Measurements from ENCODE around the gene ZNF407. TPM values are rescaled to one million over a fixed set of nuclear protein-coding genes. Genes with fewer than 3 reads are reported as not detected.

The ZNF407 gene
- polyA plus RNA-seq, 1 experiment: 5.8 TPM

DNA sequence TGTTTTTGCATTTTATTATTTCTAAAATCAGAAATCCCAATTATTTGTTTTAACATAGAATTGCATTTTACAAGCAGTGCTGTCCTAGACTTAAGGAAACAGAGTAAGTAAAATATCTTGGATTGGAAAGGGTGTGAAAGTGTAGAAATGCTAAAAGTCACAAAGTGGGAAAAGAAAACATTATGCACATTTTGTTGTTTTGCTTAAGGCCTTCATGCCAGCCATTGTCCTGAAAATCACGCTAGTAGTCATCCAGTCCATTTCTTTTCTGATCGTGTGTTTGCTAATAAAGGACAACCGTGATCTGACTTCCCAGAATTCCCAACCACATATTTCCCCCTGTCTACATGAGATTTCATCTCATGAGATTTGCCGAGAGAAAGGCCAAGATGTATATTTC is 412.2 kb downstream of the ZNF407 start:
- POLR2A ChIA-PET: no interaction called here

GRCh38 chr18:75010278-75010677 is 412.6 kb downstream of the ZNF407 start:
- no peak for DNase-seq (ENCODE audit: low read depth, low spot score)
- Histone ChIP-seq H3K27me3 (ENCODE audit: control insufficient read depth, insufficient read depth, low read length) (no peaks in the 10 kb centered on the region), H3K27ac (ENCODE audit: low read depth, low read length) (no peak overlapping the region), H3K9me3 (ENCODE audit: control insufficient read depth, insufficient read depth, low read length) (no peaks in the 10 kb centered on the region), H3K4me3 (ENCODE audit: low read depth, low read length) (no peak overlapping the region)
- POLR2A ChIA-PET: no interaction called here
- CTCF ChIA-PET: no interaction called here
- TF ChIP-seq CTCF (IDR thresholded peaks at IDR 0.05; ENCODE audit: low read depth, low read length): no peak

More for the DNA sequence above, 412.2 kb downstream of the ZNF407 start:
- Histone ChIP-seq H3K27me3 (ENCODE audit: control insufficient read depth, insufficient read depth, low read length) (no peaks in the 10 kb centered on the region), H3K27ac (ENCODE audit: low read depth, low read length) (no peak overlapping the region), H3K9me3 (ENCODE audit: control insufficient read depth, insufficient read depth, low read length) (no peaks in the 10 kb centered on the region), H3K4me3 (ENCODE audit: low read depth, low read length) (no peak overlapping the region)
- DNase-seq (ENCODE audit: low read depth, low spot score): no peak
- CTCF ChIA-PET: no interaction called here
- TF ChIP-seq CTCF (IDR thresholded peaks at IDR 0.05; ENCODE audit: low read depth, low read length): no peak

DNA sequence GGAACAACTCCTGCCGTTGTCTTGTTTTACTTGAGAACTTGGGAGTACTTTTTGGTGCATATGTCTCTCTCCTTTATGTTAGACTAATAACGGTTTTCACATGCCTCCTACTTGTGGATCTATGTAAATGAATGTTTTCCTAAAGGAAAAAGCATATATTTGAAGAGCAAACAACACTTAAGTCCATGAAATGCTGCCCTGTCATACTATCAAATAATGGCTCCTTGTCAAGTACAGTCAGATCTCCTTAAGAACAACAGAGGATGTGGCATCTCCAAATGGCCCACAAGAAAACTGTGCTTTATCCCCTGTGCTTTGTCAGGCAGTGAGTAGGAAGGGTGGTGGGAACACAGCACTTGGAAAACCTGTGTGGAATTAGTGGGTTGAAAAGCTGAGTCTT is 413.0 kb downstream of the ZNF407 start:
- H3K4me3 ChIP-seq (ENCODE audit: low read depth, low read length): no peak overlapping the region
- H3K27ac ChIP-seq (ENCODE audit: low read depth, low read length): no peak overlapping the region
- H3K27me3 ChIP-seq (ENCODE audit: control insufficient read depth, insufficient read depth, low read length): no peaks in the 10 kb centered on the region
- CTCF ChIA-PET: no interaction called here
- no peak for DNase-seq (ENCODE audit: low read depth, low spot score)
- no peak for TF ChIP-seq CTCF (IDR thresholded peaks at IDR 0.05; ENCODE audit: low read depth, low read length)
- no peaks in the 10 kb centered on the region for H3K9me3 ChIP-seq (ENCODE audit: control insufficient read depth, insufficient read depth, low read length)
- POLR2A ChIA-PET: no interaction called here

GRCh38 chr18:75016025-75016717 is 418.5 kb downstream of the ZNF407 start:
- no peak for TF ChIP-seq CTCF (IDR thresholded peaks at IDR 0.05; ENCODE audit: low read depth, low read length)
- POLR2A ChIA-PET: no interaction called here
- DNase-seq (ENCODE audit: low read depth, low spot score): no peak
- Histone ChIP-seq H3K27me3 (ENCODE audit: control insufficient read depth, insufficient read depth, low read length) (no peaks in the 10 kb centered on the region), H3K27ac (ENCODE audit: low read depth, low read length) (no peak overlapping the region), H3K4me3 (ENCODE audit: low read depth, low read length) (no peak overlapping the region), H3K9me3 (ENCODE audit: control insufficient read depth, insufficient read depth, low read length) (no peaks in the 10 kb centered on the region)
- CTCF ChIA-PET: interaction anchor here (0.9 to 1.0 kb wide), 2 partner anchors 11 to 363 kb away, joined by 3 to 4 read pairs; no protein-coding TSS in a partner anchor

- Histone ChIP-seq H3K27me3 (ENCODE audit: control insufficient read depth, insufficient read depth, low read length) (no peaks in the 10 kb centered on the region), H3K9me3 (ENCODE audit: control insufficient read depth, insufficient read depth, low read length) (no peaks in the 10 kb centered on the region), H3K27ac (ENCODE audit: low read depth, low read length) (no peak overlapping the region), H3K4me3 (ENCODE audit: low read depth, low read length) (no peak overlapping the region)
- ChIA-PET CTCF (no interaction called here), POLR2A (no interaction called here)
- no peak for DNase-seq (ENCODE audit: low read depth, low spot score)
- no peak for TF ChIP-seq CTCF (IDR thresholded peaks at IDR 0.05; ENCODE audit: low read depth, low read length)
Measured at GRCh38 chr18:75023473-75023872, 425.8 kb downstream of the ZNF407 start.
